IMR-90 (cell line): Measurements from ENCODE around the gene RNASET2.

Source experiments
- BHLHE40 ChIP-seq: fragments of 150-350 bp; IDR thresholded peaks from 2 replicates; pipeline ENCODE4 v1.6.1; 2016; ENCODE audit warnings: mild to moderate bottlenecking, low read depth, low read length
- CTCF ChIP-seq: conservative IDR thresholded peaks from 2 replicates; pipeline ENCODE4 v1.5.1; 2012; ENCODE audit warnings: mild to moderate bottlenecking, low read depth, low read length, improper control_type of control experiment

- TF ChIP-seq CTCF: no peak
- TF ChIP-seq BHLHE40: no peak
Measured at GRCh38 chr6:166898910-166899309, 57.4 kb downstream of the RNASET2 start.
